Measurements from ENCODE around the gene PATZ1.
"Not testable (repeated sequence)": the region's sequence is repeated elsewhere in the genome, so short reads cannot be mapped to it uniquely, and the experiment has no call there.

The PATZ1 gene, protein sequence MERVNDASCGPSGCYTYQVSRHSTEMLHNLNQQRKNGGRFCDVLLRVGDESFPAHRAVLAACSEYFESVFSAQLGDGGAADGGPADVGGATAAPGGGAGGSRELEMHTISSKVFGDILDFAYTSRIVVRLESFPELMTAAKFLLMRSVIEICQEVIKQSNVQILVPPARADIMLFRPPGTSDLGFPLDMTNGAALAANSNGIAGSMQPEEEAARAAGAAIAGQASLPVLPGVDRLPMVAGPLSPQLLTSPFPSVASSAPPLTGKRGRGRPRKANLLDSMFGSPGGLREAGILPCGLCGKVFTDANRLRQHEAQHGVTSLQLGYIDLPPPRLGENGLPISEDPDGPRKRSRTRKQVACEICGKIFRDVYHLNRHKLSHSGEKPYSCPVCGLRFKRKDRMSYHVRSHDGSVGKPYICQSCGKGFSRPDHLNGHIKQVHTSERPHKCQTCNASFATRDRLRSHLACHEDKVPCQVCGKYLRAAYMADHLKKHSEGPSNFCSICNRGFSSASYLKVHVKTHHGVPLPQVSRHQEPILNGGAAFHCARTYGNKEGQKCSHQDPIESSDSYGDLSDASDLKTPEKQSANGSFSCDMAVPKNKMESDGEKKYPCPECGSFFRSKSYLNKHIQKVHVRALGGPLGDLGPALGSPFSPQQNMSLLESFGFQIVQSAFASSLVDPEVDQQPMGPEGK

DNA sequence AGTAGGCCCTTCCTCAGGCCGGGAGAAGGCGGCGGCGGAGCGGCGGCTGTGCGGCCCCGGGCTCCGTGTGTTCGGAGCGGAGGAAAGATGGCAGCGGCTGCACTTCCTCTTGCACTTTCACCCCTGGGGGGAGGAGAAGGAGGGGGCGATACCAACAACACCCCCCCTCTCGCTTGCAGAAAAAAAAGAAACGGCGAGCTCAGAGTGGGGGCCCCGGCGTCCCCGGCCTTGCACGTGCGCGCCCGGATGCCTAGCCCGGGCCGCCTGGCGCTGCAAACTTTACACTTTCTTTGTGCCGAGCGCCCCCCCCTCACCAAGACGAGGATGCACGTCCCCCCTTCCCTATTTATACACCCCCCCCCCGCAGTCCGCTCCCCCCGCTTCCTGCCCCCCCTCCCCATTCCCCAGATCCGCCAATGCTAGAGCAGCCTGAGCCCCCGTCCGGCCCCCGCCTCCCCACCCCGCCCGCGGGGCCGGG is at the start of gene PATZ1:
Gene PATZ1, minus strand, starts transcription at position 92 of the 478 bp plus-strand sequence. CDS start 744 bp downstream, outside the sequence.
- peak; percentile 77 for DNase-seq

DNA sequence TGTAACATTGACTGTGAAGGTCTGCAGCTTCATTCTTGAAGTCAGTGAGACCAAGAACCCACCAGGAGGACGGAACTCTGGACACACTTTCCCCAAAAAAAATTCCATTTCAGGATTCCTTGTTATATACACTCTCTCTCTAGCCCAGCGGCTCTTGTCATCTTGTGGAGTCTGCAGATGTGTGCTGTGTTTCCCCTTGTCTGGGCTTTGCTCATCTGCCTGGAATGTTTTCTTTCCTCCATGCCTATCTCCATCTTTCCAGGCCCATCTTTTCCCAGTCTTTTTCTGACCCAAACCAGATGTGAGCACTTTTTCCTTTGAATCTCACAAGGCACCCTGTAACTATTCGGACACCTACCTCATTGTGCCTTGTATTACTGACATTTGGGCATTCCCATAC is 48.2 kb upstream of the PATZ1 start:
- no peak for DNase-seq

DNA sequence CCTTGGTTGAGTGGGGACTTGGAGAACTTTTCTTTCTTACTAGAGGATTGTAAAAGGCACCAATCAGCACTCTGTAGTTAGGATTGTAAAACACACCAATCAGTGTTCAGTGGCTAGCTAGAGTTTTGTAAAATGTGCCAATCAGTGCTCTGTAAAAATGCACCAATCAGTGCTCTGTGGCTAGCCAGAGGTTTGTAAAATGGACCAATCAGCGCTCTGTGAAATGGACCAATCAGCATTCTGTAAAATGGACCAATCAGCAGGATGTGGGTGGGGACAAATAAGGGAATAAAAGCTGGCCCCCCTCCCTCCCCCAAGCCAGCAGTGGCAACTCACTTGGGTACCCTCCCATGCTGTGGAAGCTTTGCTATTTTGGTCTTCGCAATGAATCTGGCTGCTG is 47.7 kb upstream of the PATZ1 start:
- DNase-seq = no peak

DNA sequence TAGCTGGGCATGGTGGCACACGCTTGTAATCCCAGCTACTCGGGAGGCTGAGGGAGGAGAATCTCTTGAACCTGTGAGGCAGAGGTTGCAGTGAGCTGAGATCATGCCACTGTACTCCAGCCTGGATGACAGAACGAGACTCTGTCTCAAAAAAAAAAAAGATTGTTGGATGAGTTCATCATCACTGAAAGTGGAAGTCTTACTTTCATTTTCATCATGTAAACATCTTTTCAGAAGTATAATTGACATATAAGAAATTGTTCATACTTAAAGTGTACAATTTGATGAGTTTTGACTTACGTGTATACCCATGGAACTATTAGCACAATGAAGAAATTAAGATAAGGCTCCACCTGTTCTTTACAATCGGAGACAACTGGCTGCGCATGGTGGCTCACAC is 32.5 kb upstream of the PATZ1 start:
- DNase-seq = not testable (repeated sequence)

DNA sequence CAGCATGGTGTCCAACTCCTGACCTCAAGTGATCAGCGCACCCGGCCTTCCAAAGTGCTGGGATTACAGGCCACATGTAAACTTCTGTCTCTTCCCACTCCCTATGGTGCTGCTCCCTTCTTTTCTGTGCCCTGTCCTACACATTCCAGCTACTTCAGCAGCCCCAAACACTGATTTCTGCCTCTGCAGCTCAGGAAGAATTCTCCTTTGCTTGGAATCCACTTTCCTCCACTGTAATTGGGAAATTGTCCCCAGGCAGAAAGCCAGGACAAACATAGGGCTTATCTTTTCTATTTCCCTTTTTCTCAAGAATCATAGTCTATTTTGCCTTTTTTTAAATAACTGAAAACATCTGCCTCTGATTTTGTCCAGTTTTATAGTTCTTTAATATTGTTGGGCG is 32.0 kb upstream of the PATZ1 start:
- DNase-seq = no peak

DNA sequence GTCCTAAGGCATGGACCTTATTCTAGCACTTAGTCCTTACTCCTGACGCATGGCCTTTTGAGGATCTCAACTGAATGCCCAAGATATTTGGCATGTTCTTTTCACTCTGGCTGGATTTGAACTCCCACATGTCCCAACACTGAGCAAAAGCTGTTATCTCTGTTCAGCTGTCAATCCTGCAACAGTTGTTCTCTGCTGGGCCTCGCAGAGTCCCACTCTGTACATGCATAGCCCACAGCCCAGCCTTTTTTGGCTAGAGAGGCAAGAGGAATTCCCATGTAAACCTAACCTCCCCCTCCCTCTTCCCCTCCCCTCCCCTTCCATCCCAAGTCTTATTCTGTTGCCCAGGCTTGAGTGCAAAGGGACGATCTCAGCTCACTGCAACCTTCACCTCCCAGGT is 31.5 kb upstream of the PATZ1 start:
- DNase-seq = no peak

DNA sequence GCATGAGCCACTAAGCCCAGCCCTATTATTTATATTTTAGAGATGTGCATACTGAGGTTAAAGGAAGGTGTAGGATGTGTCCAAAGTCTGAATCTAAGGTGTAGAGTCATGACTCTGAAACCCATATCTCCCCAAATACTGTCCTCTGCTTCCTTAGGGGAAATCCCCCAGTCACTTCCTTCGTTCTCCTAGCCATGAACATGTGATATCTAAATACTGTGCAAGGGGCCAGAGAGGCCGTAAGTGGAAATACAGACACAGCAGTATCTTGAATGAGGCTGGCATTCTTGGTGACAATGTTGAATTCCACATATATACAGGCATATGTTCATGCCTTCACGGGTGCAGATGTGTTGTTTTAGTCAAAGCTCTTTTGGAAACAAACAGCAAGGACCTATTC is 21.3 kb upstream of the PATZ1 start:
- DNase-seq = no peak

DNA sequence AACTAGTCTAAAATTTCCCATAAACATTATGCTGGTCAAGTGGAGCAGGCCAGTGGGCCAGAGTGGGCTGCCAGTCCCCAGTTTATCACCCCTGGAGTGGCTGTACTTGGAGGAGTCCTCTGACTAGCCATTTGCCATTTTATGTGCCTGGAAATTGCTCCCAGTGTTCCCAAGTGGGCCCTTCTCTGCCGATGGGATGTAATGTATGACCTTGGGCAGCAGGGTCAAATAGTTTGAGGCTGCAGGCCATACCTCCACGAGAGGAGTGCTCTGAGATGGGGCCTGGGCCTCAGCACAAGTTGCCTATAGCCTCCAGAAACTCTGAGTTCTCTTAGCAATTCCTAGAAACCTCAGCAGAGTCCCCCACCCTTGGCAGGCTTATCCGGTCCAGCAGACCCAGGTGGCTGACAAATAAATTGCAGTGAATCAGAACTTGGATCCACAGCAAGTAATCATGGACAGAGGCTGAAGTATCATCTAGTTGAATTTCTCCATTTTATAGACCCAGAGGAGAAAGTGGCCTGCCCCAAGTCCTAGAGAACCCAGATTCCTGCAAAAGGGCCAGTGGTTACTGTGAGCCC is 17.8 kb upstream of the PATZ1 start:
- no peak for DNase-seq

DNA sequence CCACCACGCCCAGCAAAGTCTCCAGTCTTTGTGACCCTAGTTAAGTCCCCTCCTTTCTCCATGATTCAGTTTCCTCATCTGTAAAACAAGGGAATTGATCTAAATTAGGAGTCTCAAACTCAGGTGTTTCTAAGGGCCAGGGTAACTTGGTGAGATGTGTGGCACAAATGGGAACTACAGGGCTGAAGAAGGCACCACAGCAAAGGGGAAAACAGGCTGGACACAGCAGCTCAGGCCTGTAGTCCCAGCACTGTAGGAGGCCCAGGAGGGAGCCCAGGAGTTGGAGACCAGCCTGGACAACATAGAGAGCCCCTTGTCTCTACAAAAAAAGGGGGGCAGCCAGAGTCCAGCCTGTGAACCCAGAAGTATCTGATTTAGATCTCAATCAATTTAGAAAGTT is 15.6 kb upstream of the PATZ1 start:
- DNase-seq = no peak

DNA sequence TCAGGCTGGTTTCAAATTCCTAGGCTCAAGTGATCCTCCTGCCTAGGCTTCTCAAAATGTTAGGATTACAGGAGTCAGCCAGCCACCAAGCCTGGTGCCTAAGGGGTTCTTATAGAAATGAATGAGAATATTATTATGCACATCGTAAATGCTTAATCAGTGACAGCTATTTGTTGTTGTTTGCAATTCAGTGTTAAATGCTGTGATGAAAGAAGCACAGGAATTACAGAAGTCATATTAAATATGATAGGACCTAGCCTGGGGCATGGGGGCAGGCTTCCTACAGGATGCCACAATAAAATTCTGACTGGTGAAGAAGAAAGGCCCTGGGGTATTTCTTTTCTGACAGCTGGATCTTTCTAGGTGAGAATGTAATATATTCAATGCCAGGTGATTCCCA is 13.9 kb upstream of the PATZ1 start:
- DNase-seq = no peak

DNA sequence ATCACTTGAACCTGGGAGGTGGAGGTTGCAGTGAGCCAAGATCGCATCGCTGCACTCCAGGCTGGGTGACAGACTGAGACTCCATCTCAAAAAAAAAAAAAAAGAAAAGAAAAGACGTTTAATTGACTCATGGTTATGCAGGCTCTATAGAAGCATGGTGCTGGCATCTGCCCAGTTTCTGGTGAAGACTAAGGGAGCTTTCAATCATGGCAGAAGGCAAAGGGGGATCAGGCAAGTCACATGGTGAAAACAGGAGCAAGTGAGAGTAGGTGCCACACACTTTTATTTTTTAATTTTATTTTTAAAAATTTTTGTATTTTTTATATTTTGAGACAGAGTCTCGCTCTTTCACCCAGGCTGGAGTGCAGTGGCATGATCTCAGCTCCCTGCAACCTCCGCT is 8.4 kb upstream of the PATZ1 start:
- no peak for DNase-seq

DNA sequence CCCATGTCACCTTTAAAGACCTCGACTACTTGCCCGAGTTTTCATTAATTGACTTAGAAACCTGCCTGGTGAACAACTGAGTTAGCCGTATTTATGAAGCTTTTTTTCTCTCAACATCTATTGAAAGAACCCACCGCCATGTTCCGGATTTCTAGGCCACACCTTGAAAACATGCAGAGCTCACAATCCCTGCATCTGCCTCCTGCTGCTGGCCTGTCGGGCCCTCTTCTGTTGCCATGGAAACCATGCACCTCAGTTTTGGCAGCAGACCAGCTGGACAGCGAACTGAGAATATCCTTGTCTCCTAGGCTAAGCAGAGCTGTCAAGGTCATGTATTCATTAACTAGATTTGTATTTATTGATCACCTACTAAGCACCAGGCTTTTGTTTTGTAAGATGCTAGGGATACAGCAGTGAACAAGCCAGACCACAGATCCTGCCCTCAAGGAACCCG is 4.3 kb upstream of the PATZ1 start:
- peak; percentile 79 for DNase-seq

DNA sequence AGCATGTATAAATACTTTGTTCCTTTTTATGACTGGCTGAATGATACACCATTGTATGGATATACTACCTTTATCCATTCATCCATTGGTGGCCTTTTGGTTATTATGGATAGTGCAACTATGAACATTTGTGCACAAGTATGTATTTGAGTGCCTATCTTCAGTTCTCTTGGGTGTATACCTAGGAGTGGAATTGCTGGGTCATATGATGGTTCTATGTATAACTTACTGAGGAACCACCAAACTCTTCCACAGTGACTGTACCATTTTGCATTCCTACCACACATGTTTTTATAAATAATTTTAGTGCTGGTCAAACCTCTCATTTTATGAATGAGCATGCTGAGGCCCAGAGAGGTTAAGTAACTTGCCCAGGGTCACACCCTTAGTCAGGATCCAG is 3.8 kb upstream of the PATZ1 start:
- DNase-seq = no peak

DNA sequence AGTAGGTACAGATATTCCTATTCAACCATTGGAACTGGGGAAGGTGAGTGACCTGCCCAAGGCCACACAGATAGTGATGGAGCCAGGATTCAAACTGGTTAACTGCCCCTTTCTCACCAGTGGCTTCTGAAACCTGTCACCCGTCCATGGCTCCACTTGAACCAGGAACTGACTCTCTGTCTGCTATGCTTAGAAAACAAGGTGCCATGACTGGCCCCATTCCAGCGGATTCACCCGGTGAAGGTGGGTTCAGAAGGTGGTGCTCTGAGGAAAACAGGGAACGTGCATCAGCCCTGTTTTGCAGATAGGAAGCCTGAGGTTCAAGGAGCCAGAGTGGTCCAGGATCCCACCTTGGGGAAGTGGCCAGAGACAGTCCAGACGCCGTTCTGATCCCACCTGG is 2.6 kb upstream of the PATZ1 start:
- no peak for DNase-seq

DNA sequence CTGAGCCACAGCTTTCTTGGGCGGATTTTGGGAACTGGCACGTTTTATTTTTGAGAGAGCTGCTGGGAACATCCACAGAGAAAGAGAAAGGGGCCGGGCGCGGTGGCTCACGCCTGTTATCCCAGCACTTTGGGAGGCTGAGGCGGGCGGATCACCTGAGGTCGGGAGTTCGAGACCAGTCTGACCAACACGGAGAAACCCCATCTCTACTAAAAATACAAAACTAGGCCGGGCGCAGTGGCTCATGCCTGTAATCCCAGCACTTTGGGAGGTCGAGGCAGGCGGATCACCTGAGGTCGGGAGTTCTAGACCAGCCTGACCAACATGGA is 1.8 kb upstream of the PATZ1 start:
- not testable (repeated sequence) for DNase-seq

DNA sequence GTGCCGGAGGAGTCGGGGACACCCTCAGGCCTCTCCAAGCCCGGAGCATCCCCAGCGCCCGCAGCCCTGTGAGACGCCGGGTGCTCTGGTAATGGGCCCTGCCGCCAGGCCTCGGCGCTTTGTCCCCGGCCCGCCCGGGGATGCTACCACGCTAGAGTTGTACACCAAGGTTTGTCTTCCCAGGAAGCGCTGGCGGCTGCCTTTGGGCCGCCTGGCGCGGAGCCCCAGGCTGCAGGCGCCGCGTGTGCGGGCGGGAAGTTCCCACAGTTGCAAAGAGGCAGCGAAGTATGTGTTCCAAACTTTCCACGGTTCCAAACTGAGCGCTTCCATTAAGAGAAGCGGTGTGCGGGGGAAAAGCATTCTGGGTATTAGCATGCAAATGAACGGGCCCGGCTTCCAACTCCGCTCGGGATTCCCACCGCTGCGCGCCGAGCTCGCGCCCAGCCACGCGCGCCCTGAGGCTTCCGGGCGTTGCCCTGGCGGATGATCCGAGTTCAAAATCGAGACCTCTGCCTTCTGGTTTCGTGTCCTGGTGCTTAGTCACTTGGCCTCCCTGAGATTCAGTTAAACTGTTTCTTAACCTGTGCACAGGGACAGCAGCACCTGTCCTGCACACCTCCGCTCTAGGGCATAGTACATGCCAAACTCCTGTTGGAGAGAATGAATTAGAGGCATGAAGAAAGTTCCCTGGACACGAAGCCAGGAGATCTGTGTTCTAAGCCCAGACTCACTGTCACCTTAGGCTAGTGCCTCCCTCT is 1.3 kb upstream of the PATZ1 start:
- peak; percentile 34 for DNase-seq

DNA sequence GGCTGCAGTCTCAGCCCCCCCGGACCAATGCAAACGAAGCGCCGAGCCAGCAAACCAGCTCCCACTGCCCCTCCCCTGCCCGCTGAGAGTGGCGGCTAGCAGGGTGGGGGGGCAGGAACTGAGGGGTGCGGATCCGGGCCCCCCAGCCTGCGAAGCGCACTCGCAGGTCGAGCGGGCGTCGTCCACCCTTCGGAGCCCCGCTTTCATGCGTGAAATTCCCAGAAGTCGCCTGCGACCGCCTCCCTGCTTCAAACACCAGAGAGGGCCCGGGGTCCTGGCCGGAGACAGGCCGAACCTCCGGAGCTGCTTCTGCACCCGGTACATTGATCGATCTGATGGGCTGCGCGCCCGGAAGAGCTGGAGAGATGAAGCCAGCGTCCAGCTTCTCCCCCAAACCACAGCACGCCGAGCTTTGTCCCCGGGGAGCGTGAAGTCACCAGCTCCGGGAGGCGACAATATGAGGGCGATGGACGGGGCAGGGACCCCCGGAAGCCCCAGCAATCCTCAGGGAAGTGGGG is 646 bp upstream of the PATZ1 start:
- peak; percentile 29 for DNase-seq

DNA sequence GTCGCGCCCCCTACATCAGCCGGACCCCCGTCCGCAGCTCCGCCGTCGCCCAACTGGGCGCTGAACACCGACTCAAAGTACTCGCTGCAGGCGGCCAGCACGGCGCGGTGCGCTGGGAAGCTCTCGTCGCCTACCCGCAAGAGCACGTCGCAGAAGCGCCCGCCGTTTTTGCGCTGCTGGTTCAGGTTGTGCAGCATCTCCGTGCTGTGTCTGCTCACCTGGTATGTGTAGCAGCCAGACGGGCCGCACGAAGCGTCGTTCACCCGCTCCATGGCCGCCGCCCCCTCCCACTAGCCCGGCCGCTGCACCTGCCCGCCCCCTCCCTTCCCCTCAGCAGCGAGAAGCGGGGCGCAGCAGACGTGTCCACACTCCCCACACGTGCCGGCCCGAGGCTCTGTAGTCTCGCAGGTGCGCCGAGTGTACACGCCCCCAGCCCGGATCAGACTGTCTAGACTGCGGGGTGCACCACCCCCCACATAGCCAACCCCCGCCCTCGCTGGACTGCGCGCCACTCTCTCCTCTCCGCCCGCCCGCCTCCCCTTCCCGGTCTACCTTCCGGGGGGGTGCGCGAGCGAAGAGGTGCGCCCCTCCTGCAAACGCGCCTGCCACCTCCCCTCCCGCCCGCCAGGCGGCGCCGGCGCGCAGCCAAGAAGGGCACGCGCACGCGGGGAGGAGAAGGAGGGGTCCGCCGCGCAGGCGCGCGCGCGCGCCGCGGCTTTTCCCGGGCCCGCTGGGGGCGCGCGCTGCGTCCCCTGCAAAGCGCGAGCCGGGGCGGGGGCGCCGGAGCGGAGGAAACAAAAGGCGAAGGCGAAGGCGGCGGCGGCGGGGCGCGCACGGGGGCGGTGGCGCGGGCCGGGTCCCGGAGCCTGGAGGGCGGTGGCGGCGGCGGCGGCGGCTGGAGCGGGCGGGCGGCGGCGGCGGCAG is 553 bp downstream of the PATZ1 start:
- peak; percentile 64 for DNase-seq

DNA sequence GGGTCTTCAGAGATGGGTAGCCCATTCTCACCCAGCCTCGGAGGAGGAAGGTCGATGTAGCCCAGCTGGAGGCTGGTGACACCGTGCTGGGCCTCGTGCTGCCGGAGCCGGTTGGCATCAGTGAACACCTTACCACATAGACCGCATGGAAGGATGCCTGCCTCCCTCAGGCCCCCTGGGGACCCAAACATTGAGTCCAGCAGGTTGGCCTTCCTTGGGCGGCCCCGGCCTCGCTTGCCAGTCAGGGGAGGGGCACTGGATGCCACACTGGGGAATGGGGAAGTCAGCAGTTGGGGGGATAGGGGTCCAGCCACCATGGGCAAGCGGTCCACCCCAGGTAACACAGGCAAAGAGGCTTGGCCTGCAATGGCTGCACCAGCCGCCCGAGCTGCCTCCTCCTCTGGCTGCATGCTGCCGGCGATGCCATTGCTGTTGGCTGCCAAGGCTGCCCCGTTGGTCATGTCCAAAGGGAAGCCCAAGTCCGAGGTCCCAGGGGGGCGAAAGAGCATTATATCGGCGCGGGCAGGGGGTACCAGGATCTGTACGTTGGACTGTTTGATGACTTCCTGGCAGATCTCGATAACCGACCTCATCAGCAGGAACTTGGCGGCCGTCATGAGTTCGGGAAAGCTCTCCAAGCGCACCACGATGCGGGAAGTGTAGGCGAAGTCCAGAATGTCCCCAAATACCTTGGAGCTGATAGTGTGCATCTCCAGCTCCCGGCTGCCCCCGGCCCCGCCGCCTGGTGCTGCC is 1.4 kb downstream of the PATZ1 start:
- DNase-seq = no peak

DNA sequence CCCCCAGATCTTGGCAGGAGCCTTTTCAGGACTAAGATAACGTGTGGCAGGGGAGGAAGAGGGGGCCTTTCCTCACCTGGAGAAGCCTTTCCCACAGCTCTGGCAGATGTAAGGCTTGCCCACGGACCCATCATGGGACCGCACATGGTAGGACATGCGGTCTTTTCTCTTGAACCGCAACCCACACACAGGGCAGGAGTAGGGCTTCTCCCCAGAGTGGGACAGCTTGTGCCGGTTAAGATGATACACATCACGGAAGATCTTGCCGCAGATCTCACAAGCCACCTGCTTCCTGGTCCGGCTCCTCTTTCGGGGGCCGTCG is 1.9 kb downstream of the PATZ1 start:
- DNase-seq = no peak

Measured in NCI-H2227 treated with DMSO at 0.1 percent for 48 hours (cell line).